Endothelial cell of umbilical vein (primary cell): ENCODE results near the gene XPO6. TPM values are rescaled to one million over a fixed set of nuclear protein-coding genes. Genes with fewer than 3 reads are reported as not detected.

Experiments
- BruUV-seq: library from RNA; stranded (reverse); fragments of 400-500 nt; replicated peaks from 2 replicates; lab custom pipeline; 2021; lab: Mats Ljungman, UMichigan
- CTCF ChIA-PET: fragments of 300-600, 350-600 bp; sonication (Branson Sonifier 250); formaldehyde crosslinking; loops from one replicate; lab custom pipeline; 2021; ENCODE audit warnings: antibody characterized with exemption, inconsistent platforms; lab: Charles Lee
- POLR2A ChIA-PET: fragments of 300-600, 350-600 bp; sonication (Branson Sonifier 250); formaldehyde crosslinking; loops from one replicate; lab custom pipeline; 2021; ENCODE audit warnings: antibody characterized with exemption, inconsistent platforms; lab: Charles Lee
- DNase-seq: peaks from one replicate; pipeline ENCODE4 v3.0.0-alpha.2; 2011; ENCODE audit warnings: low read depth, low spot score
- FAIRE-seq: peaks from 2 replicates; lab custom pipeline; 2011; peaks lifted over from hg19 to GRCh38; lab: Jason Lieb, UNC
- H2AFZ ChIP-seq: 2 replicates; pipeline ENCODE4 v1.6.0; 2012; ENCODE audit warnings: low read depth, low read length, control low read depth, inconsistent platforms
- H3K27ac ChIP-seq: 2 replicates; pipeline ENCODE4 v1.5.1; 2011; ENCODE audit warnings: low read depth, mild to moderate bottlenecking, control low read depth, low read length, moderate library complexity; ENCODE audit not compliant: insufficient read depth
- H3K27me3 ChIP-seq, 2 experiments: 2 replicates each; pipeline versions ENCODE4 v1.6.0 to v1.6.1; 2011; ENCODE audit warnings: low read length in 2 of 2, mixed read lengths in 1 of 2; ENCODE audit not compliant: control insufficient read depth in 2 of 2, insufficient read depth in 2 of 2
- H3K36me3 ChIP-seq, 2 experiments: 2 replicates in 1 of 2; 3 replicates in 1 of 2; pipeline ENCODE4 v1.5.1; 2011; ENCODE audit warnings: low read length in 2 of 2, mild to moderate bottlenecking in 1 of 2, moderate library complexity in 1 of 2; ENCODE audit not compliant: control insufficient read depth in 2 of 2, insufficient read depth in 2 of 2; ENCODE audit errors: extremely low read depth in 1 of 2
- H3K4me1 ChIP-seq: 3 replicates; pipeline ENCODE4 v1.5.1; 2011; ENCODE audit warnings: mild to moderate bottlenecking, low read length; ENCODE audit not compliant: control insufficient read depth, insufficient read depth; ENCODE audit errors: extremely low read depth
- H3K4me2 ChIP-seq: 2 replicates; pipeline ENCODE4 v1.6.1; 2011; ENCODE audit warnings: low read length, control low read depth, mixed read lengths; ENCODE audit not compliant: insufficient read depth
- H3K4me3 ChIP-seq, 3 experiments: fragments of 200-600 bp in 1 of 3; sonication (generic), shearing (Covaris generic) in 1 of 3; replicated peaks in 1 of 3; 2 replicates each; pipeline ENCODE4 v1.5.1; 2011 to 2016; ENCODE audit warnings: control low read depth in 3 of 3, low read length in 3 of 3, mild to moderate bottlenecking in 2 of 3, inconsistent platforms in 1 of 3, low read depth in 1 of 3, moderate library complexity in 1 of 3; ENCODE audit not compliant: insufficient read depth in 1 of 3
- H3K79me2 ChIP-seq: 2 replicates; pipeline ENCODE4 v1.6.0; 2012; ENCODE audit warnings: low read length, inconsistent platforms; ENCODE audit not compliant: control insufficient read depth, insufficient read depth
- H3K9ac ChIP-seq: replicated peaks from 2 replicates; pipeline ENCODE3; 2011; ENCODE audit warnings: low read length, control low read depth; ENCODE audit not compliant: insufficient read depth; ENCODE audit errors: extremely low read depth
- H3K9me1 ChIP-seq: replicated peaks from 3 replicates; pipeline ENCODE4 v1.6.0; 2011; ENCODE audit warnings: mild to moderate bottlenecking, low read length; ENCODE audit not compliant: control insufficient read depth, insufficient read depth; ENCODE audit errors: extremely low read depth
- H3K9me3 ChIP-seq: replicated peaks from 2 replicates; pipeline ENCODE4 v1.5.1; 2012; ENCODE audit warnings: low read length, inconsistent platforms; ENCODE audit not compliant: control insufficient read depth, insufficient read depth
- H4K20me1 ChIP-seq: replicated peaks from 2 replicates; pipeline ENCODE3; 2011; ENCODE audit warnings: mild to moderate bottlenecking, low read length; ENCODE audit not compliant: control insufficient read depth, insufficient read depth; ENCODE audit errors: extremely low read depth
- EZH2 ChIP-seq: IDR thresholded peaks from 2 replicates; pipeline ENCODE4 v1.6.1; 2012; ENCODE audit warnings: borderline replicate concordance, low read depth, mild to moderate bottlenecking, moderate library complexity, low read length, inconsistent platforms; ENCODE audit not compliant: severe bottlenecking
- FOS ChIP-seq: IDR thresholded peaks from 2 replicates; pipeline ENCODE4 v1.6.1; 2011; ENCODE audit warnings: mild to moderate bottlenecking, low read length, moderate library complexity, borderline replicate concordance; ENCODE audit not compliant: insufficient read depth
- GATA2 ChIP-seq: IDR thresholded peaks from 2 replicates; pipeline ENCODE4 v1.7.0; 2011; ENCODE audit warnings: low read depth, mild to moderate bottlenecking, moderate library complexity, mixed read lengths, low read length; ENCODE audit not compliant: insufficient read length, insufficient read depth
- JUN ChIP-seq: IDR thresholded peaks from 2 replicates; pipeline ENCODE4 v1.6.1; 2011; ENCODE audit warnings: borderline replicate concordance, low read depth; ENCODE audit not compliant: insufficient read length, insufficient read depth
- MYC ChIP-seq: IDR thresholded peaks from one replicate; pipeline ENCODE4 v1.6.1; 2011; ENCODE audit warnings: mild to moderate bottlenecking, low read depth, low read length
- POLR2A ChIP-seq: IDR thresholded peaks from 2 replicates; pipeline ENCODE4 v1.6.1; 2012; ENCODE audit warnings: low read depth, mild to moderate bottlenecking, control low read depth, low read length
- POLR2AphosphoS5 ChIP-seq: IDR thresholded peaks from 2 replicates; pipeline ENCODE4 v1.6.1; 2012; ENCODE audit warnings: low read depth, mild to moderate bottlenecking, control low read depth, low read length, moderate library complexity; ENCODE audit not compliant: insufficient read depth
- dilution Hi-C: fragments of 300-500 bp; cut with MboI; formaldehyde crosslinking; loops from one replicate; pipeline ENCODE4 v1.15.0; 2019; ENCODE audit warnings: low sequenced_read_pairs; ENCODE audit not compliant: extremely low pct_ligation_motif_present
- intact Hi-C: fragments of 100-400 bp; cut with micrococcal nuclease; formaldehyde crosslinking; loops from one replicate; pipeline ENCODE4 v1.10.0; 2022
- polyA plus RNA-seq, 4 experiments: library from polyadenylated mRNA; depleted of rRNA in 3 of 4; stranded (reverse) in 3 of 4; unstranded in 1 of 4; fragments of >200 nt; gene quantifications; 2 replicates each; pipeline versions ENCODE4 v1.2.1 to v1.2.3, GENCODE V29; 2011 to 2012; ENCODE audit warnings: missing spikeins in 1 of 4
- total RNA-seq: library from RNA; stranded (reverse); gene quantifications from 2 replicates; pipeline ENCODE4 v1.2.3, GENCODE V29; 2021
- TF ChIP-seq, protein P1 (sequence below), 2 donors: IDR thresholded peaks; 1 replicate in 1 of 2; 2 replicates in 1 of 2; pipeline ENCODE4 v1.5.1; 2011; ENCODE audit warnings: low read length in 2 of 2, mild to moderate bottlenecking in 2 of 2, moderate library complexity in 2 of 2, control low read depth in 1 of 2, inconsistent platforms in 1 of 2, low read depth in 1 of 2; ENCODE audit not compliant: insufficient read depth in 1 of 2; ENCODE audit errors: extremely low read depth in 1 of 2
- TF ChIP-seq, protein P2 (sequence below): IDR thresholded peaks from 2 replicates; pipeline ENCODE4 v1.6.1; 2011; ENCODE audit not compliant: insufficient read depth, insufficient read length

Gene XPO6
- total and polyA plus RNA-seq, 2 donors (not counting 3 experiments of a cell fraction or from before 2014, with no cell fraction given) = 170 to 272 TPM

DNA sequence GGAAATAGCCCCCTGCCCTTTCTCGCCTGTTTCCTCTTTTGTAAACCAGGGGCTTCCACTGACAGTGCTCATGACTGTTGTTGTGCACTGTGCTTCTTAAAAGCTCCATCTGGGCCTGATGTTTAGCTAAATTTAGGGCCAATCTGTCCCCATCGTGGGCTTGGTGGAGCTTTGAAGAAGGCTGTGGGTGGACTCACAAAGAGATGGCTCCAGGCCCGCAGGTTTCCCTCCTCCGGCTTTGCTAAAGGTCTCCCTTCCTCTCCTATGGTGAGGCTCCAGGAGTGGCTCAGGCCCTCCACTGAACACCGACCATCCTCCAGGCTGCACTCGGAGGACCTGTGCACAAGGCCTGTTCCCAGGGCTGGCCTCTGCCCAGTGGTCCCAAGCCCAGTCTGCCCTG lies 30.2 kb upstream of the XPO6 start:
- H3K9me3 ChIP-seq = no peaks in the 10 kb centered on the region
- no peak overlapping the region for H3K4me2 ChIP-seq
- H3K79me2 ChIP-seq = no peaks in the 10 kb centered on the region
- H4K20me1 ChIP-seq = no peaks in the 10 kb centered on the region
- H3K9me1 ChIP-seq = no peaks in the 10 kb centered on the region
- ChIA-PET CTCF (interaction anchor here (0.6 kb wide), 1 partner anchor 82 kb away, joined by 3 read pairs; no protein-coding TSS in a partner anchor), POLR2A (no interaction called here)
- no peaks in the 10 kb centered on the region for H3K36me3 ChIP-seq
- H3K4me1 ChIP-seq = no peaks in the 10 kb centered on the region
- DNase-seq = no peak
- no TSS peak for BruUV-seq
- intact Hi-C loops (no loop called here), dilution Hi-C loops (no loop called here)
- H3K27me3 ChIP-seq = no peaks in the 10 kb centered on the region
- H3K4me3 ChIP-seq = no peak overlapping the region
- FAIRE-seq = no peak
- H2AFZ ChIP-seq = no peak overlapping the region
- no peak overlapping the region for H3K27ac ChIP-seq
- H3K9ac ChIP-seq = no peak overlapping the region
- TF ChIP-seq GATA2 = no peak
- no peak for TF ChIP-seq EZH2
- TF ChIP-seq, protein P1, sequence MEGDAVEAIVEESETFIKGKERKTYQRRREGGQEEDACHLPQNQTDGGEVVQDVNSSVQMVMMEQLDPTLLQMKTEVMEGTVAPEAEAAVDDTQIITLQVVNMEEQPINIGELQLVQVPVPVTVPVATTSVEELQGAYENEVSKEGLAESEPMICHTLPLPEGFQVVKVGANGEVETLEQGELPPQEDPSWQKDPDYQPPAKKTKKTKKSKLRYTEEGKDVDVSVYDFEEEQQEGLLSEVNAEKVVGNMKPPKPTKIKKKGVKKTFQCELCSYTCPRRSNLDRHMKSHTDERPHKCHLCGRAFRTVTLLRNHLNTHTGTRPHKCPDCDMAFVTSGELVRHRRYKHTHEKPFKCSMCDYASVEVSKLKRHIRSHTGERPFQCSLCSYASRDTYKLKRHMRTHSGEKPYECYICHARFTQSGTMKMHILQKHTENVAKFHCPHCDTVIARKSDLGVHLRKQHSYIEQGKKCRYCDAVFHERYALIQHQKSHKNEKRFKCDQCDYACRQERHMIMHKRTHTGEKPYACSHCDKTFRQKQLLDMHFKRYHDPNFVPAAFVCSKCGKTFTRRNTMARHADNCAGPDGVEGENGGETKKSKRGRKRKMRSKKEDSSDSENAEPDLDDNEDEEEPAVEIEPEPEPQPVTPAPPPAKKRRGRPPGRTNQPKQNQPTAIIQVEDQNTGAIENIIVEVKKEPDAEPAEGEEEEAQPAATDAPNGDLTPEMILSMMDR (IDR thresholded peaks at IDR 0.05; ENCODE audit: extremely low read depth in 1 of 2, insufficient read depth in 1 of 2, low read depth in 1 of 2, low read length in 2 of 2) = no peak
- TF ChIP-seq POLR2A = no peak
- no peak for TF ChIP-seq JUN
- no peak for TF ChIP-seq POLR2AphosphoS5
- TF ChIP-seq FOS = no peak
- TF ChIP-seq, protein P2, sequence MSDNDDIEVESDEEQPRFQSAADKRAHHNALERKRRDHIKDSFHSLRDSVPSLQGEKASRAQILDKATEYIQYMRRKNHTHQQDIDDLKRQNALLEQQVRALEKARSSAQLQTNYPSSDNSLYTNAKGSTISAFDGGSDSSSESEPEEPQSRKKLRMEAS = no peak
- no peak for TF ChIP-seq MYC
